Kidney (tissue), 14 donors: ENCODE results near the gene PRSS36. TPM values are rescaled to one million over a fixed set of nuclear protein-coding genes. Genes with fewer than 3 reads are reported as not detected.

Source experiments
- DNase-seq, 5 donors: peaks; one replicate each; pipeline ENCODE4 v3.0.0-alpha.2; 2013 to 2020
- FAIRE-seq: peaks from 2 replicates; lab custom pipeline; 2012; peaks lifted over from hg19 to GRCh38; lab: Jason Lieb, UNC
- H3K27ac ChIP-seq, 2 donors: one replicate each; pipeline ENCODE4 v1.7.0; 2013; ENCODE audit warnings: low read depth in 2 of 2, low read length in 2 of 2, inconsistent platforms in 1 of 2
- H3K27me3 ChIP-seq: one replicate; pipeline ENCODE4 v1.7.1; 2013; ENCODE audit warnings: low read length, inconsistent platforms; ENCODE audit not compliant: control insufficient read depth, insufficient read depth
- H3K36me3 ChIP-seq, 3 donors: one replicate each; pipeline versions ENCODE4 v1.7.0 to v1.7.1; 2013; ENCODE audit warnings: low read length in 3 of 3, control low read depth in 1 of 3, inconsistent platforms in 1 of 3; ENCODE audit not compliant: insufficient read depth in 3 of 3, control insufficient read depth in 2 of 3
- H3K4me1 ChIP-seq, 3 donors: one replicate each; pipeline versions ENCODE4 v1.7.0 to v1.7.1; 2013; ENCODE audit warnings: low read length in 3 of 3, inconsistent platforms in 1 of 3, low read depth in 1 of 3; ENCODE audit not compliant: control insufficient read depth in 2 of 3, insufficient read depth in 2 of 3
- H3K4me3 ChIP-seq, 3 donors: one replicate each; pipeline versions ENCODE4 v1.7.0 to v1.8.1; 2013; ENCODE audit warnings: low read length in 3 of 3, control low read depth in 1 of 3, inconsistent platforms in 1 of 3
- H3K9ac ChIP-seq, 3 donors: one replicate each; pipeline versions ENCODE4 v1.7.0 to v1.7.1; 2013; ENCODE audit warnings: low read length in 3 of 3, control low read depth in 1 of 3, inconsistent platforms in 1 of 3
- H3K9me3 ChIP-seq, 3 donors: one replicate each; pipeline versions ENCODE4 v1.7.0 to v1.7.1; 2013; ENCODE audit warnings: low read length in 3 of 3, control low read depth in 1 of 3, inconsistent platforms in 1 of 3; ENCODE audit not compliant: control insufficient read depth in 2 of 3, insufficient read depth in 1 of 3
- intact Hi-C: fragments of 100-400 bp; cut with DNase I; formaldehyde crosslinking; loops from one replicate; pipeline ENCODE4 v1.11.1; 2022
- polyA plus RNA-seq: library from polyadenylated mRNA; stranded (reverse); fragments of 350-450 nt; fragmentation: Illumina TruSeq; extraction: RNeasy Lipid Tissue Mini Kit (QIAGEN cat#74804); gene quantifications from one replicate; pipeline ENCODE4 v1.2.3, GENCODE V29; 2014; ENCODE audit warnings: low read depth, low replicate concordance; ENCODE audit not compliant: insufficient read depth
- total RNA-seq: library from RNA; stranded (reverse); fragmentation: NEBNext Ultra II Directional; extraction: Animal tissue kit (Norgen Biotek cat#: 25700); gene quantifications from one replicate; pipeline ENCODE4 v1.2.1, GENCODE V29; 2021
- TF ChIP-seq, protein P1 (sequence below): IDR thresholded peaks from 3 replicates; pipeline ENCODE4 v1.5.1; 2012; ENCODE audit warnings: mild to moderate bottlenecking, moderate library complexity, borderline replicate concordance; ENCODE audit not compliant: insufficient read depth; ENCODE audit errors: extremely low read depth
- donor health status: control.
- donor health status: control.
- donor health status: control.
- donor health status: control.
- donor health status: control.
- donor health status: DM: yes; HTN: yes; CAD: no.
- donor health status: Normal renal cell carcinoma (clear cell type).

The PRSS36 gene
- total and polyA plus RNA-seq, 2 donors from 2014 or later = 1.7 to 4.1 TPM

GRCh38 chr16:31134091-31134571 is 15.7 kb downstream of the PRSS36 start:
- H3K4me3 ChIP-seq = peak overlapping the region; percentile 42 to 91 (median 87)
- DNase-seq (no peak), FAIRE-seq (no peak)
- TF ChIP-seq, protein P1, sequence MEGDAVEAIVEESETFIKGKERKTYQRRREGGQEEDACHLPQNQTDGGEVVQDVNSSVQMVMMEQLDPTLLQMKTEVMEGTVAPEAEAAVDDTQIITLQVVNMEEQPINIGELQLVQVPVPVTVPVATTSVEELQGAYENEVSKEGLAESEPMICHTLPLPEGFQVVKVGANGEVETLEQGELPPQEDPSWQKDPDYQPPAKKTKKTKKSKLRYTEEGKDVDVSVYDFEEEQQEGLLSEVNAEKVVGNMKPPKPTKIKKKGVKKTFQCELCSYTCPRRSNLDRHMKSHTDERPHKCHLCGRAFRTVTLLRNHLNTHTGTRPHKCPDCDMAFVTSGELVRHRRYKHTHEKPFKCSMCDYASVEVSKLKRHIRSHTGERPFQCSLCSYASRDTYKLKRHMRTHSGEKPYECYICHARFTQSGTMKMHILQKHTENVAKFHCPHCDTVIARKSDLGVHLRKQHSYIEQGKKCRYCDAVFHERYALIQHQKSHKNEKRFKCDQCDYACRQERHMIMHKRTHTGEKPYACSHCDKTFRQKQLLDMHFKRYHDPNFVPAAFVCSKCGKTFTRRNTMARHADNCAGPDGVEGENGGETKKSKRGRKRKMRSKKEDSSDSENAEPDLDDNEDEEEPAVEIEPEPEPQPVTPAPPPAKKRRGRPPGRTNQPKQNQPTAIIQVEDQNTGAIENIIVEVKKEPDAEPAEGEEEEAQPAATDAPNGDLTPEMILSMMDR = no peak
- H3K27me3 ChIP-seq = no peaks in the 10 kb centered on the region
- H3K4me1 ChIP-seq = peaks cover 0 to 43% (median 21%) of the 10 kb centered on the region in 3 donors
- peak overlapping the region; percentile 90 to 94 for H3K27ac ChIP-seq
- H3K9ac ChIP-seq = peak overlapping the region in 2 of 3 donors; percentile 41 to 97
- no peaks in the 10 kb centered on the region for H3K9me3 ChIP-seq
- H3K36me3 ChIP-seq = peaks cover 2 to 24% (median 3%) of the 10 kb centered on the region in 3 donors
- intact Hi-C loops = no loop called here

DNA sequence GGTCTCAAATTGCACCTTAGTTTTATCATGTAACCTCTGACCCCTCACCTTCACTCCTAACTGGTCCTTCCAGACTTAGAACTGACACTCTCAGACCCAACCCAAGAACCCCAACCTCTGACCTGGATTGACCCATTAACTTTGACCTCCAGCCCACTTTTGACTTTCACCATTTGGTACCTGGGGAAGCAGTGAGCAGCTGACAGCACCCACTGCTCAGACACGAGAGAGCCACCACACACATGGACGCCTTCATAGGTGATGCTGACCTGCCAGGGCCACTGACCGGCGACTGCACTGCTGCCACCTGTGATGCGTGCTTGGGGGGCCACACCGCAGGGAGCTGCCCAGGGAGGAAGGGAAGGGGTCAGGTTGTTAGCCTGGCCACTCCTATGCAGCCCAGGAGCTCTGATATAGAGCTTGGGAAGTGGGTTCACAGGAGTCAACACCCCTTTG is 16.8 kb downstream of the PRSS36 start:
- intact Hi-C loops = no loop called here

GRCh38 chr16:31132303-31132979 is 17.4 kb downstream of the PRSS36 start:
- Histone ChIP-seq H3K9me3 (no peaks in the 10 kb centered on the region), H3K4me1 (peaks cover 0 to 46% (median 21%) of the 10 kb centered on the region in 3 donors), H3K27ac (peak overlapping the region; percentile 37 to 63), H3K4me3 (no peak overlapping the region), H3K27me3 (no peaks in the 10 kb centered on the region), H3K36me3 (peaks cover 3 to 29% (median 8%) of the 10 kb centered on the region in 3 donors), H3K9ac (no peak overlapping the region)
- FAIRE-seq (no peak), DNase-seq (peak in 1 of 5 donors; percentile 45)
- TF ChIP-seq, protein P1 = no peak
- intact Hi-C loops = no loop called here

More for the DNA sequence above, 16.8 kb downstream of the PRSS36 start:
- TF ChIP-seq, protein P1 = no peak
- DNase-seq (peak in 1 of 5 donors; percentile 50), FAIRE-seq (no peak)
- H3K4me1 ChIP-seq = peaks cover 0 to 42% (median 21%) of the 10 kb centered on the region in 3 donors
- peaks cover 3 to 24% (median 5%) of the 10 kb centered on the region in 3 donors for H3K36me3 ChIP-seq
- H3K27ac ChIP-seq = peak overlapping the region in 1 of 2 donors; percentile 63
- H3K9ac ChIP-seq = no peak overlapping the region
- H3K9me3 ChIP-seq = no peaks in the 10 kb centered on the region
- H3K4me3 ChIP-seq = peak overlapping the region in 1 of 3 donors; percentile 87
- H3K27me3 ChIP-seq = no peaks in the 10 kb centered on the region
